ENCODE measurements around the gene AGAP2. TPM values are rescaled to one million over a fixed set of nuclear protein-coding genes. Genes with fewer than 3 reads are reported as not detected.

The AGAP2 gene
- total and polyA plus RNA-seq, 9 of the 15 experiments (the other 6 are each of a cell fraction or from before 2014, with no cell fraction given): 0.04 to 0.77 (median 0.28) TPM; not detected in 1

DNA sequence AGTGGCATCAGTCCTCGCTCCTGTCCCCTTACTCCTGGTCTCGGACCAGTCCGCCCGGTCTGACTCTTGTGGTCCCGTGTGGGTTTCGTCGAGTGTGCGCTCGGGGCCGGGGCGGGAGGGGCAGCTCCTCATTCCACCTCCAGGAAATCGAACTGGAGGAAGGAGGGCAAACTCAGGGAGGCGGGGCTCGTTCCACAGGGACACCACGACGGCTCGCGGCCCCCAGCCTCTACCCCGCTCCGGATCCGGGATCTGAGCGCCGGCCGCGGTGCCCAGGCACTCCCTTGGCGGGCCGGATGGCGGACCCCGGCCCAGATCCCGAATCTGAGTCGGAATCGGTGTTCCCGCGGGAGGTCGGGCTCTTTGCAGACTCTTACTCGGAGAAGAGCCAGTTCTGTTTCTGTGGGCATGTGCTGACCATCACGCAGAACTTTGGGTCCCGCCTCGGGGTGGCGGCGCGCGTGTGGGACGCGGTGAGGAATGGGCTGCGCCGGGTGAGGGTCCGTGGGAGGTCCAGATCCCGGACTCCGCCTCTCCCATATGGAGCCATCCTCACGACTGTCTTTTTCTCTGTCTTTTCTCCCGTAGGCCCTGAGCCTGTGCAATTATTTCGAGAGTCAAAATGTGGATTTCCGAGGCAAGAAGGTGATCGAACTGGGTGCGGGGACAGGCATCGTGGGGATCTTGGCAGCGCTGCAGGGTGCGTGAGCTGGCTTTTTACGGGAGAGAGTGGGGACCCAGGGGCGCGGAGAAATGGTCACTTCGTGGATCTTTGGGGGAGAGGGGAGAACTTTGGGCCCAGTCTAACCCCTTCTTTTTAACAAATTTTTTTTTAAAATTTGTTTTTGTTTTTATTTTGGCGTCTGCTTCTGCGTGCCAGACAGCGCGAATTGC is 34.1 kb upstream of the AGAP2 start, which contains the start of gene EEF1AKMT3 (continued):
- TF ChIP-seq RB1 (IDR thresholded peaks at IDR 0.05; ENCODE audit: low read depth) (0 out of 2 replicates have a peak, but pooled peaks have one; percentile 7), GATAD2B (IDR thresholded peaks at IDR 0.05; ENCODE audit: borderline replicate concordance) (no peak), ZNF436 (CRISPR knock-in tag; IDR thresholded peaks at IDR 0.05) (no peak), BRCA1 (IDR thresholded peaks at IDR 0.05) (no peak), BRCA1 (CRISPR knock-in tag; IDR thresholded peaks at IDR 0.05) (0 out of 2 replicates have a peak, but pooled peaks have one; percentile 46), DNMT1 (IDR thresholded peaks at IDR 0.05) (no peak), POLR2G (IDR thresholded peaks at IDR 0.05; ENCODE audit: low read depth, low read length) (peak; percentile 80), ATF4 (CRISPR knock-in tag; IDR thresholded peaks at IDR 0.05) (0 out of 2 replicates have a peak, but pooled peaks have one; percentile 5), CREB1 (IDR thresholded peaks at IDR 0.05) (no peak), CREB1 (CRISPR knock-in tag; IDR thresholded peaks at IDR 0.05) (peak; percentile 41; the same call in 1 of the 2 replicates), GTF2E2 (tag; IDR thresholded peaks at IDR 0.05) (0 out of 2 replicates have a peak, but pooled peaks have one; percentile 2), NKRF (IDR thresholded peaks at IDR 0.05; ENCODE audit: borderline replicate concordance) (0 out of 2 replicates have a peak, but pooled peaks have one; percentile 22), ZFX (CRISPR knock-in tag; IDR thresholded peaks at IDR 0.05) (peak; percentile 20; the same call in 1 of the 2 replicates), BRD4 (IDR thresholded peaks at IDR 0.05) (0 out of 2 replicates have a peak, but pooled peaks have one; percentile 67), RBFOX2 (IDR thresholded peaks at IDR 0.05; ENCODE audit: low read depth, low read length) (peak; percentile 83)
- TF ChIP-seq, protein P1, sequence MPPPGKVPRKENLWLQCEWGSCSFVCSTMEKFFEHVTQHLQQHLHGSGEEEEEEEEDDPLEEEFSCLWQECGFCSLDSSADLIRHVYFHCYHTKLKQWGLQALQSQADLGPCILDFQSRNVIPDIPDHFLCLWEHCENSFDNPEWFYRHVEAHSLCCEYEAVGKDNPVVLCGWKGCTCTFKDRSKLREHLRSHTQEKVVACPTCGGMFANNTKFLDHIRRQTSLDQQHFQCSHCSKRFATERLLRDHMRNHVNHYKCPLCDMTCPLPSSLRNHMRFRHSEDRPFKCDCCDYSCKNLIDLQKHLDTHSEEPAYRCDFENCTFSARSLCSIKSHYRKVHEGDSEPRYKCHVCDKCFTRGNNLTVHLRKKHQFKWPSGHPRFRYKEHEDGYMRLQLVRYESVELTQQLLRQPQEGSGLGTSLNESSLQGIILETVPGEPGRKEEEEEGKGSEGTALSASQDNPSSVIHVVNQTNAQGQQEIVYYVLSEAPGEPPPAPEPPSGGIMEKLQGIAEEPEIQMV (tag; conservative IDR thresholded peaks at IDR 0.05; ENCODE audit: low read depth): 0 out of 2 replicates have a peak, but pooled peaks have one; percentile 14
- TF ChIP-seq, protein P2, sequence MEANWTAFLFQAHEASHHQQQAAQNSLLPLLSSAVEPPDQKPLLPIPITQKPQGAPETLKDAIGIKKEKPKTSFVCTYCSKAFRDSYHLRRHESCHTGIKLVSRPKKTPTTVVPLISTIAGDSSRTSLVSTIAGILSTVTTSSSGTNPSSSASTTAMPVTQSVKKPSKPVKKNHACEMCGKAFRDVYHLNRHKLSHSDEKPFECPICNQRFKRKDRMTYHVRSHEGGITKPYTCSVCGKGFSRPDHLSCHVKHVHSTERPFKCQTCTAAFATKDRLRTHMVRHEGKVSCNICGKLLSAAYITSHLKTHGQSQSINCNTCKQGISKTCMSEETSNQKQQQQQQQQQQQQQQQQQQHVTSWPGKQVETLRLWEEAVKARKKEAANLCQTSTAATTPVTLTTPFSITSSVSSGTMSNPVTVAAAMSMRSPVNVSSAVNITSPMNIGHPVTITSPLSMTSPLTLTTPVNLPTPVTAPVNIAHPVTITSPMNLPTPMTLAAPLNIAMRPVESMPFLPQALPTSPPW (CRISPR knock-in tag; IDR thresholded peaks at IDR 0.05): peak; percentile 73
- TF ChIP-seq, protein P3, sequence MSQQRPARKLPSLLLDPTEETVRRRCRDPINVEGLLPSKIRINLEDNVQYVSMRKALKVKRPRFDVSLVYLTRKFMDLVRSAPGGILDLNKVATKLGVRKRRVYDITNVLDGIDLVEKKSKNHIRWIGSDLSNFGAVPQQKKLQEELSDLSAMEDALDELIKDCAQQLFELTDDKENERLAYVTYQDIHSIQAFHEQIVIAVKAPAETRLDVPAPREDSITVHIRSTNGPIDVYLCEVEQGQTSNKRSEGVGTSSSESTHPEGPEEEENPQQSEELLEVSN (IDR thresholded peaks at IDR 0.05; ENCODE audit: borderline replicate concordance in 1 of 2, extremely low read depth in 1 of 2, insufficient read depth in 1 of 2, insufficient read length in 1 of 2, low read depth in 1 of 2, low read length in 1 of 2, poor library complexity in 1 of 2, severe bottlenecking in 1 of 2): peak in 1 of 2 experiments; percentile 66
